OCI-LY7 (cell line): Measurements from ENCODE around the gene PRRC2B. TPM values are rescaled to one million over a fixed set of nuclear protein-coding genes. Genes with fewer than 3 reads are reported as not detected.
A peak's percentile ranks its signal among the peaks of the same experiment; 100 is the strongest.

Source experiments
- BruUV-seq: library from RNA; stranded (reverse); fragments of 400-500 nt; replicated peaks from 2 replicates; lab custom pipeline; 2021; lab: Mats Ljungman, UMichigan
- CTCF ChIA-PET: fragments of 300-600 bp; sonication (Branson Sonifier 250); formaldehyde crosslinking; loops from one replicate; lab custom pipeline; 2022; ENCODE audit warnings: antibody characterized with exemption; ENCODE audit not compliant: unreplicated experiment; lab: Charles Lee
- POLR2A ChIA-PET: fragments of 300-600 bp; sonication (Branson Sonifier 250); formaldehyde crosslinking; loops from one replicate; lab custom pipeline; 2022; ENCODE audit warnings: antibody characterized with exemption; lab: Charles Lee
- DNase-seq: peaks from one replicate; pipeline ENCODE4 v3.0.0-alpha.2; 2015; ENCODE audit warnings: low spot score
- H2AFZ ChIP-seq: fragments of 200-600 bp; sonication (generic), shearing (Covaris generic); 2 replicates; pipeline ENCODE4 v1.6.1; 2014; ENCODE audit warnings: mild to moderate bottlenecking, antibody characterized with exemption, low read length, moderate library complexity
- H3K27ac ChIP-seq: fragments of 200-600 bp; sonication (generic); 2 replicates; pipeline ENCODE4 v1.5.1; 2014; ENCODE audit warnings: mixed run types, low read depth, mild to moderate bottlenecking, moderate library complexity, low read length, inconsistent platforms; ENCODE audit not compliant: poor library complexity, severe bottlenecking
- H3K36me3 ChIP-seq: fragments of 200-600 bp; sonication (generic); 2 replicates; pipeline ENCODE4 v1.6.1; 2014; ENCODE audit warnings: mild to moderate bottlenecking, antibody characterized with exemption, low read length, moderate library complexity, mixed read lengths; ENCODE audit not compliant: insufficient read depth
- H3K4me1 ChIP-seq: fragments of 200-600 bp; sonication (generic); 2 replicates; pipeline ENCODE4 v1.5.1; 2014; ENCODE audit warnings: mild to moderate bottlenecking, low read length; ENCODE audit not compliant: insufficient read depth, poor library complexity, severe bottlenecking
- H3K4me2 ChIP-seq: fragments of 200-600 bp; sonication (generic); 2 replicates; pipeline ENCODE4 v1.6.1; 2014; ENCODE audit warnings: mild to moderate bottlenecking, low read length
- H3K4me3 ChIP-seq: fragments of 200-600 bp; sonication (generic); 2 replicates; pipeline ENCODE4 v1.5.1; 2014; ENCODE audit warnings: mild to moderate bottlenecking, low read depth, low read length; ENCODE audit not compliant: poor library complexity, severe bottlenecking
- H3K79me2 ChIP-seq: fragments of 200-600 bp; sonication (generic); 2 replicates; pipeline ENCODE4 v1.6.1; 2016; ENCODE audit warnings: low read depth, mild to moderate bottlenecking, low read length, moderate library complexity, mixed read lengths; ENCODE audit not compliant: insufficient read depth
- H3K9me2 ChIP-seq: fragments of 200-600 bp; sonication (generic); 2 replicates; pipeline ENCODE4 v1.6.1; 2016; ENCODE audit warnings: mild to moderate bottlenecking, low read length, mixed read lengths; ENCODE audit not compliant: insufficient read depth
- H3K9me3 ChIP-seq: fragments of 200-600 bp; sonication (generic); 2 replicates; pipeline ENCODE4 v1.6.1; 2014; ENCODE audit warnings: mild to moderate bottlenecking, mixed run types, low read length, mixed read lengths
- H4K20me1 ChIP-seq: fragments of 200-600 bp; sonication (generic); 2 replicates; pipeline ENCODE4 v1.6.1; 2014; ENCODE audit warnings: mild to moderate bottlenecking, antibody characterized with exemption, low read length, moderate library complexity, mixed read lengths; ENCODE audit not compliant: insufficient read depth
- CTCF ChIP-seq: fragments of 200-600 bp; sonication (generic); conservative IDR thresholded peaks from 2 replicates; pipeline ENCODE4 v1.5.1; 2014; ENCODE audit warnings: mild to moderate bottlenecking, antibody characterized with exemption, low read length, moderate library complexity, mixed read lengths
- EZH2phosphoT487 ChIP-seq: fragments of 200-600 bp; sonication (generic); IDR thresholded peaks from 2 replicates; pipeline ENCODE4 v1.6.1; 2018; ENCODE audit warnings: low read depth, borderline replicate concordance, mild to moderate bottlenecking, mixed run types, antibody characterized with exemption, low read length, moderate library complexity, mixed read lengths
- intact Hi-C: fragments of 100-400 bp; cut with micrococcal nuclease; formaldehyde crosslinking; loops from one replicate; pipeline ENCODE4 v1.10.0; 2022; ENCODE audit not compliant: unreplicated experiment
- total RNA-seq, 2 experiments: library from RNA; depleted of rRNA in 1 of 2; stranded (reverse); fragments of >200 nt in 1 of 2; shearing (Covaris generic) in 1 of 2; gene quantifications; 2 replicates each; pipeline ENCODE4 v1.2.3, GENCODE V29; 2014 to 2022

Gene PRRC2B
- total RNA-seq, 2 experiments from 2014 or later = 84.2 to 210 TPM

GRCh38 chr9:131439224-131439623 lies 45.3 kb downstream of the PRRC2B start:
- Histone ChIP-seq H4K20me1 (no peaks in the 10 kb centered on the region), H3K9me3 (no peaks in the 10 kb centered on the region), H3K4me3 (no peak overlapping the region), H3K79me2 (no peaks in the 10 kb centered on the region; the same call in 1 of the 2 replicates), H3K36me3 (peaks cover 96% of the 10 kb centered on the region), H3K27ac (no peak overlapping the region), H3K4me2 (no peak overlapping the region), H2AFZ (no peak overlapping the region), H3K9me2 (no peaks in the 10 kb centered on the region), H3K4me1 (peaks cover 11% of the 10 kb centered on the region)
- no peak for DNase-seq
- ChIA-PET POLR2A (interaction anchor here (0.8 kb wide), 1 partner anchor 34 kb away, joined by 3 read pairs; no protein-coding TSS in a partner anchor), CTCF (no interaction called here)
- BruUV-seq = no TSS peak
- intact Hi-C loops = no loop called here
- TF ChIP-seq CTCF (no peak), EZH2phosphoT487 (no peak)

GRCh38 chr9:131441441-131441840 lies 47.6 kb downstream of the PRRC2B start:
- Histone ChIP-seq H3K27ac (peak overlapping the region; percentile 28), H3K9me3 (no peaks in the 10 kb centered on the region), H3K36me3 (peaks cover 96% of the 10 kb centered on the region), H4K20me1 (no peaks in the 10 kb centered on the region), H3K79me2 (no peaks in the 10 kb centered on the region; the same call in 1 of the 2 replicates), H2AFZ (no peak overlapping the region), H3K9me2 (no peaks in the 10 kb centered on the region), H3K4me3 (no peak overlapping the region), H3K4me2 (no peak overlapping the region; the same call in 1 of the 2 replicates), H3K4me1 (peaks cover 11% of the 10 kb centered on the region)
- BruUV-seq = TSS peak; percentile 34
- peak; percentile 27 for DNase-seq
- TF ChIP-seq EZH2phosphoT487 (no peak), CTCF (no peak)
- ChIA-PET POLR2A (no interaction called here), CTCF (no interaction called here)
- intact Hi-C loops = no loop called here

GRCh38 chr9:131442351-131442750 lies 48.5 kb downstream of the PRRC2B start:
- H3K27ac ChIP-seq = no peak overlapping the region
- intact Hi-C loops = no loop called here
- no peak for DNase-seq
- H3K4me3 ChIP-seq = no peak overlapping the region
- ChIA-PET CTCF (no interaction called here), POLR2A (no interaction called here)
- H3K4me1 ChIP-seq = peaks cover 11% of the 10 kb centered on the region
- TF ChIP-seq EZH2phosphoT487 (no peak), CTCF (no peak)
- H3K79me2 ChIP-seq = no peaks in the 10 kb centered on the region; the same call in 1 of the 2 replicates
- no peaks in the 10 kb centered on the region for H3K9me2 ChIP-seq
- H4K20me1 ChIP-seq = no peaks in the 10 kb centered on the region
- no peaks in the 10 kb centered on the region for H3K9me3 ChIP-seq
- no TSS peak for BruUV-seq
- H3K36me3 ChIP-seq = peaks cover 96% of the 10 kb centered on the region
- H3K4me2 ChIP-seq = no peak overlapping the region
- no peak overlapping the region for H2AFZ ChIP-seq
